ENCODE results near the gene RNF25. TPM values are rescaled to one million over a fixed set of nuclear protein-coding genes. Genes with fewer than 3 reads are reported as not detected.

Gene RNF25
- total and polyA plus RNA-seq, 4 donors: 15.5 to 34.4 (median 20.0) TPM

DNA sequence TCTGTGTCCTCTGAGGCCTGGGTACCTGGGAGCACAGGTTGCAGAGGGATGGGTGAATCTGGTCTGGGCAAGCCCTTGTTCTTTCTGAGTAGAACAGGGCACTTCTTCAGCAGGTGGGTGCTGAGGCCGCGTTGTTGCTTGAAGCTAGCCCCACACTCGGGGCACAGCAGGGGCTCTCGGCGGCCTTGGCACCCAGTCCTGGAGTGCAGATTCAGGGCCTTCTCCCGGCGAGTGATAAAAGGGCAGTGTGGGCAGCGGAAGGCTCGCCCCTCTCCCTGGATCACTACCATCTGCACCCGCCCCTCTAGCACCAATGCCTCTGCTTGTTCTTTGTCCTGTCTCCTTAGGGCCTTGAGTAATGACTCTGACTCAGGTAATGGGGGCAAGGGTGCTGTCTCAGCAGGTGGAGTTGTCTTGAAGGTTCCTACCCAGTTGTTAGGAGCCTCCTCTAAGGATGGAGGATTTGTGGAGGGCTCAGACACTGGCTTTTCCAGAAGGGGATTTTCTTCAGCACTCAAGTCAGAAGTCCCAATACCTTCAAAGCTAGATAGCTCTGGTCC, 28.0 kb downstream of the RNF25 start:
- no peak for ATAC-seq (ENCODE audit: insufficient read depth, low FRiP score)
- H3K36me3 ChIP-seq (ENCODE audit: control insufficient read depth in 4 of 4, insufficient read depth in 4 of 4, low read length in 4 of 4): peaks cover 18 to 64% (median 50%) of the 10 kb centered on the region in 4 donors
- no peak overlapping the region for H3K9ac ChIP-seq (ENCODE audit: insufficient read depth in 1 of 2, low read length in 2 of 2)
- TF ChIP-seq, protein P1, sequence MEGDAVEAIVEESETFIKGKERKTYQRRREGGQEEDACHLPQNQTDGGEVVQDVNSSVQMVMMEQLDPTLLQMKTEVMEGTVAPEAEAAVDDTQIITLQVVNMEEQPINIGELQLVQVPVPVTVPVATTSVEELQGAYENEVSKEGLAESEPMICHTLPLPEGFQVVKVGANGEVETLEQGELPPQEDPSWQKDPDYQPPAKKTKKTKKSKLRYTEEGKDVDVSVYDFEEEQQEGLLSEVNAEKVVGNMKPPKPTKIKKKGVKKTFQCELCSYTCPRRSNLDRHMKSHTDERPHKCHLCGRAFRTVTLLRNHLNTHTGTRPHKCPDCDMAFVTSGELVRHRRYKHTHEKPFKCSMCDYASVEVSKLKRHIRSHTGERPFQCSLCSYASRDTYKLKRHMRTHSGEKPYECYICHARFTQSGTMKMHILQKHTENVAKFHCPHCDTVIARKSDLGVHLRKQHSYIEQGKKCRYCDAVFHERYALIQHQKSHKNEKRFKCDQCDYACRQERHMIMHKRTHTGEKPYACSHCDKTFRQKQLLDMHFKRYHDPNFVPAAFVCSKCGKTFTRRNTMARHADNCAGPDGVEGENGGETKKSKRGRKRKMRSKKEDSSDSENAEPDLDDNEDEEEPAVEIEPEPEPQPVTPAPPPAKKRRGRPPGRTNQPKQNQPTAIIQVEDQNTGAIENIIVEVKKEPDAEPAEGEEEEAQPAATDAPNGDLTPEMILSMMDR (IDR thresholded peaks at IDR 0.05; ENCODE audit: control extremely low read depth, extremely low read depth): no peak
- WGBS, 2 donors: 98 to 99% methylated on average over 10 of the region's 10 CpGs
- no peak overlapping the region for H3K27ac ChIP-seq (ENCODE audit: low read depth in 1 of 2, low read length in 1 of 2)
- no peaks in the 10 kb centered on the region for H3K9me3 ChIP-seq (ENCODE audit: control insufficient read depth in 4 of 4, insufficient read depth in 3 of 4, low read length in 3 of 4)
- H3K4me1 ChIP-seq (ENCODE audit: control insufficient read depth in 5 of 5, insufficient read depth in 5 of 5, low read length in 5 of 5): no peaks in the 10 kb centered on the region
- no peak overlapping the region for H3K4me3 ChIP-seq
- H3K27me3 ChIP-seq (ENCODE audit: control insufficient read depth in 3 of 3, insufficient read depth in 3 of 3, low read length in 2 of 3): no peaks in the 10 kb centered on the region
- no peak for DNase-seq

DNA sequence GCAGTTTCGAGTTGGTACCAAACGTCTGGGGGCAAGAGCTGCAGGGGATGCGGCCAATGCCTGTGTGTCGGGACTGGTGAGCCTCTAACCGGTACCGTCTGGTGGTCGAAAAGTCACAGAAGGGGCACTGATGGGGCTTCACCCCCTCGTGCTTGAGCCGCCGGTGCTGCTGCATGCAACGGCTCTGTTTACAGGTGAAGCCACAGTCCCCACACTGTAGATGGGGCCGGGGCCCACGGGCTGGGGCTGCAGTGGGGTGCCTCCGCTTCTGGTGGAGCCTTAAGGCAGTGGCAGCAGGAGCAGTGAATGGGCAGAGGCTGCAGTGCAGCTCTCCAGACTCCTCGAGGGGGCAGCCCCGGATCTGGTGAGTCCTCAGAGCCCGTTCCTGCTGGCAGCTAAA, 29.0 kb downstream of the RNF25 start:
- WGBS, 2 donors: 91 to 94% methylated on average over 17 of the region's 17 CpGs
- H3K27me3 ChIP-seq (ENCODE audit: control insufficient read depth in 3 of 3, insufficient read depth in 3 of 3, low read length in 2 of 3): no peaks in the 10 kb centered on the region
- peaks cover 0 to 2% (median 0%) of the 10 kb centered on the region in 4 donors for H3K9me3 ChIP-seq (ENCODE audit: control insufficient read depth in 4 of 4, insufficient read depth in 3 of 4, low read length in 3 of 4)
- no peak for ATAC-seq (ENCODE audit: insufficient read depth, low FRiP score)
- no peak overlapping the region for H3K27ac ChIP-seq (ENCODE audit: low read depth in 1 of 2, low read length in 1 of 2)
- no peak for DNase-seq
- no peaks in the 10 kb centered on the region for H3K4me1 ChIP-seq (ENCODE audit: control insufficient read depth in 5 of 5, insufficient read depth in 5 of 5, low read length in 5 of 5)
- peaks cover 26 to 69% (median 48%) of the 10 kb centered on the region in 4 donors for H3K36me3 ChIP-seq (ENCODE audit: control insufficient read depth in 4 of 4, insufficient read depth in 4 of 4, low read length in 4 of 4)
- TF ChIP-seq, protein P1 (IDR thresholded peaks at IDR 0.05; ENCODE audit: control extremely low read depth, extremely low read depth): no peak
- H3K4me3 ChIP-seq: no peak overlapping the region
- no peak overlapping the region for H3K9ac ChIP-seq (ENCODE audit: insufficient read depth in 1 of 2, low read length in 2 of 2)

DNA sequence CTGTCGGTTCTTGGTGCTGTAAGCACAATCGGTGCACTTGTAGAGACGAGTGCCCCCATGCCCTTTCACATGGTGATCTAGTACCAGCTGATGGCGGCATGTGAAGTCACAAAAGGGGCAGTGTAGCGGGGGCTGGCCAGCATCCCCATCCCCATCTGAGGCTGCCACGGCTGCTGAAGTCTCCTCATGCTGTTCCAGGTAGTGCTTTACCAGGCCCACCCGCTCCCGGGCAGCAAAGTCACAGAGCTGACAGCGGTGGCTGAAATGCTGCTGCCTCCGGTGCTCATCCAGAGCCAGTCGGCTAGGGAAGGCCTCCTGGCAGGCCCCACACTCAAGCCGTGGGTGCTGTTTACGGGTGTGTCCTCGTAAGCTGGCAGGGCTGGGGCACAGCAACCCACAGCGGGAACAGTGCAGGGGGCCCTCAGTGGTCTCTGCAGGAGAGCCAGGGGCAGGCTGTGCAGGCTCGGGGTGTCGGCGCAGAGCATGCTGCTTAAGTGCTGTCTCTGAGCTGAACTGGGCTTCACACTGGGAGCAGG, 29.6 kb downstream of the RNF25 start:
- TF ChIP-seq, protein P1 (IDR thresholded peaks at IDR 0.05; ENCODE audit: control extremely low read depth, extremely low read depth): no peak
- Histone ChIP-seq H3K4me1 (ENCODE audit: control insufficient read depth in 5 of 5, insufficient read depth in 5 of 5, low read length in 5 of 5) (no peaks in the 10 kb centered on the region), H3K27ac (ENCODE audit: low read depth in 1 of 2, low read length in 1 of 2) (no peak overlapping the region), H3K9ac (ENCODE audit: insufficient read depth in 1 of 2, low read length in 2 of 2) (no peak overlapping the region), H3K9me3 (ENCODE audit: control insufficient read depth in 4 of 4, insufficient read depth in 3 of 4, low read length in 3 of 4) (peaks cover 0 to 2% (median 0%) of the 10 kb centered on the region in 4 donors), H3K27me3 (ENCODE audit: control insufficient read depth in 3 of 3, insufficient read depth in 3 of 3, low read length in 2 of 3) (no peaks in the 10 kb centered on the region), H3K36me3 (ENCODE audit: control insufficient read depth in 4 of 4, insufficient read depth in 4 of 4, low read length in 4 of 4) (peaks cover 31 to 71% (median 47%) of the 10 kb centered on the region in 4 donors), H3K4me3 (no peak overlapping the region)
- ATAC-seq (ENCODE audit: insufficient read depth, low FRiP score) (no peak), DNase-seq (no peak)
- WGBS, 2 donors: 94 to 96% methylated on average over 18 of the region's 18 CpGs
